Measurements from ENCODE around the gene FDXR.
"Not testable (repeated sequence)": the region's sequence is repeated elsewhere in the genome, so short reads cannot be mapped to it uniquely, and the experiment has no call there.

- not testable (repeated sequence) for TF ChIP-seq POLR2A, CTCF (IDR thresholded peaks at IDR 0.05)
These were observed 36.3 kb upstream of the FDXR start for GRCh38 chr17:74909097-74909496.
